SK-N-SH treated with all-trans-retinoic acid at 6 μM for 48 hours (cell line): ENCODE data around the gene CLSTN2.

Experiments
- ATAC-seq: fragments of 200-7000 bp; cut with Tn5 transposase; 3 replicates; pipeline ENCODE4 v1.9.1; 2020; ENCODE audit warnings: mild to moderate bottlenecking, moderate library complexity
- ARNTL ChIP-seq: fragments of 450-650 bp; formaldehyde crosslinking; IDR thresholded peaks from 2 replicates; pipeline ENCODE4 v1.5.0; 2020; ENCODE audit warnings: low read depth, mild to moderate bottlenecking, moderate library complexity, borderline replicate concordance
- BACH2 ChIP-seq: fragments of 250-450 bp; sonication (Bioruptor Pico); IDR thresholded peaks from 2 replicates; pipeline ENCODE4 v1.9.0; 2021; ENCODE audit warnings: mild to moderate bottlenecking, borderline replicate concordance
- CSDC2 ChIP-seq: fragments of 250-450 bp; sonication (Bioruptor Pico); IDR thresholded peaks from 2 replicates; pipeline ENCODE4 v1.5.0; 2020; ENCODE audit warnings: mild to moderate bottlenecking, moderate library complexity
- ESRRG ChIP-seq: fragments of 250-450 bp; sonication (Bioruptor Pico); IDR thresholded peaks from 2 replicates; pipeline ENCODE4 v1.6.1; 2021; ENCODE audit warnings: mild to moderate bottlenecking
- ISL1 ChIP-seq: fragments of 250-450 bp; sonication (Bioruptor Pico); IDR thresholded peaks from 2 replicates; pipeline ENCODE4 v2.1.2; 2022; ENCODE audit warnings: mild to moderate bottlenecking, moderate library complexity
- OSR1 ChIP-seq: fragments of 250-450 bp; sonication (Bioruptor Pico); IDR thresholded peaks from 2 replicates; pipeline ENCODE4 v1.8.0; 2022; ENCODE audit warnings: moderate library complexity, mild to moderate bottlenecking, inconsistent platforms
- PPARA ChIP-seq: fragments of 250-450 bp; sonication (Bioruptor Pico); IDR thresholded peaks from 2 replicates; pipeline ENCODE4 v1.5.0; 2020; ENCODE audit warnings: mild to moderate bottlenecking, borderline replicate concordance
- RARB ChIP-seq: fragments of 250-450 bp; sonication (Bioruptor Pico); IDR thresholded peaks from 2 replicates; pipeline ENCODE4 v1.8.0; 2021; ENCODE audit warnings: mild to moderate bottlenecking, moderate library complexity
- SNAI2 ChIP-seq: fragments of 250-450 bp; sonication (Bioruptor Pico); IDR thresholded peaks from 2 replicates; pipeline ENCODE4 v1.5.0; 2020; ENCODE audit warnings: mild to moderate bottlenecking, moderate library complexity
- TCF4 ChIP-seq: fragments of 250-450 bp; sonication (Bioruptor Pico); IDR thresholded peaks from 2 replicates; pipeline ENCODE4 v1.8.0; 2021; ENCODE audit warnings: mild to moderate bottlenecking, moderate library complexity, borderline replicate concordance
- TOX ChIP-seq: fragments of 250-450 bp; sonication (Bioruptor Pico); IDR thresholded peaks from 2 replicates; pipeline ENCODE4 v1.8.0; 2021; ENCODE audit warnings: mild to moderate bottlenecking, moderate library complexity, borderline replicate concordance
- TSHZ2 ChIP-seq: fragments of 250-450 bp; sonication (Bioruptor Pico); IDR thresholded peaks from 2 replicates; pipeline ENCODE4 v1.5.0; 2020; ENCODE audit warnings: mild to moderate bottlenecking, moderate library complexity
- ZC3H10 ChIP-seq: fragments of 250-450 bp; sonication (Bioruptor Pico); IDR thresholded peaks from 2 replicates; pipeline ENCODE4 v1.5.1; 2021; ENCODE audit warnings: mild to moderate bottlenecking, moderate library complexity
- ZFP30 ChIP-seq: fragments of 450-650 bp; formaldehyde crosslinking; IDR thresholded peaks from 2 replicates; pipeline ENCODE4 v1.5.0; 2022; ENCODE audit warnings: mild to moderate bottlenecking, moderate library complexity
- ZNF565 ChIP-seq: fragments of 450-650 bp; formaldehyde crosslinking; conservative IDR thresholded peaks from 2 replicates; pipeline ENCODE4 v1.5.0; 2020; ENCODE audit warnings: low read depth, mild to moderate bottlenecking, moderate library complexity
- ZNF8 ChIP-seq: fragments of 450-650 bp; formaldehyde crosslinking; IDR thresholded peaks from 2 replicates; pipeline ENCODE4 v1.5.0; 2020; ENCODE audit warnings: mild to moderate bottlenecking, moderate library complexity
- TF ChIP-seq, protein P1 (sequence below): fragments of 250-450 bp; sonication (Bioruptor Pico); IDR thresholded peaks from 2 replicates; pipeline ENCODE4 v1.8.0; 2020; ENCODE audit warnings: mild to moderate bottlenecking, moderate library complexity, borderline replicate concordance
- TF ChIP-seq, protein P2 (sequence below): fragments of 250-450 bp; sonication (Bioruptor Pico); IDR thresholded peaks from 2 replicates; pipeline ENCODE4 v1.5.1; 2021; ENCODE audit warnings: mild to moderate bottlenecking, moderate library complexity
- TF ChIP-seq, protein P3 (sequence below): fragments of 250-450 bp; sonication (Bioruptor Pico); IDR thresholded peaks from 2 replicates; pipeline ENCODE4 v1.8.0; 2021; ENCODE audit warnings: low read depth, mild to moderate bottlenecking, moderate library complexity, borderline replicate concordance
- TF ChIP-seq, protein P4 (sequence below): fragments of 250-450 bp; sonication (Bioruptor Pico); IDR thresholded peaks from 2 replicates; pipeline ENCODE4 v1.5.1; 2020; ENCODE audit warnings: low read depth, mild to moderate bottlenecking, moderate library complexity

Gene CLSTN2

GRCh38 chr3:140097874-140098635, 163.1 kb downstream of the CLSTN2 start (continued):
- no peak for TF ChIP-seq TSHZ2
- no peak for TF ChIP-seq PPARA (CRISPR knock-in tag)
- no peak for TF ChIP-seq BACH2 (CRISPR knock-in tag)
- TF ChIP-seq, protein P1, sequence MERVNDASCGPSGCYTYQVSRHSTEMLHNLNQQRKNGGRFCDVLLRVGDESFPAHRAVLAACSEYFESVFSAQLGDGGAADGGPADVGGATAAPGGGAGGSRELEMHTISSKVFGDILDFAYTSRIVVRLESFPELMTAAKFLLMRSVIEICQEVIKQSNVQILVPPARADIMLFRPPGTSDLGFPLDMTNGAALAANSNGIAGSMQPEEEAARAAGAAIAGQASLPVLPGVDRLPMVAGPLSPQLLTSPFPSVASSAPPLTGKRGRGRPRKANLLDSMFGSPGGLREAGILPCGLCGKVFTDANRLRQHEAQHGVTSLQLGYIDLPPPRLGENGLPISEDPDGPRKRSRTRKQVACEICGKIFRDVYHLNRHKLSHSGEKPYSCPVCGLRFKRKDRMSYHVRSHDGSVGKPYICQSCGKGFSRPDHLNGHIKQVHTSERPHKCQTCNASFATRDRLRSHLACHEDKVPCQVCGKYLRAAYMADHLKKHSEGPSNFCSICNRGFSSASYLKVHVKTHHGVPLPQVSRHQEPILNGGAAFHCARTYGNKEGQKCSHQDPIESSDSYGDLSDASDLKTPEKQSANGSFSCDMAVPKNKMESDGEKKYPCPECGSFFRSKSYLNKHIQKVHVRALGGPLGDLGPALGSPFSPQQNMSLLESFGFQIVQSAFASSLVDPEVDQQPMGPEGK (CRISPR knock-in tag): no peak
- no peak for TF ChIP-seq ESRRG (CRISPR knock-in tag)
- TF ChIP-seq, protein P2, sequence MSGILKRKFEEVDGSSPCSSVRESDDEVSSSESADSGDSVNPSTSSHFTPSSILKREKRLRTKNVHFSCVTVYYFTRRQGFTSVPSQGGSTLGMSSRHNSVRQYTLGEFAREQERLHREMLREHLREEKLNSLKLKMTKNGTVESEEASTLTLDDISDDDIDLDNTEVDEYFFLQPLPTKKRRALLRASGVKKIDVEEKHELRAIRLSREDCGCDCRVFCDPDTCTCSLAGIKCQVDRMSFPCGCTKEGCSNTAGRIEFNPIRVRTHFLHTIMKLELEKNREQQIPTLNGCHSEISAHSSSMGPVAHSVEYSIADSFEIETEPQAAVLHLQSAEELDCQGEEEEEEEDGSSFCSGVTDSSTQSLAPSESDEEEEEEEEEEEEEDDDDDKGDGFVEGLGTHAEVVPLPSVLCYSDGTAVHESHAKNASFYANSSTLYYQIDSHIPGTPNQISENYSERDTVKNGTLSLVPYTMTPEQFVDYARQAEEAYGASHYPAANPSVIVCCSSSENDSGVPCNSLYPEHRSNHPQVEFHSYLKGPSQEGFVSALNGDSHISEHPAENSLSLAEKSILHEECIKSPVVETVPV (CRISPR knock-in tag): no peak
- TF ChIP-seq ZNF8: no peak
- TF ChIP-seq ISL1: no peak
- no peak for TF ChIP-seq ZNF565
- TF ChIP-seq OSR1: no peak
- TF ChIP-seq ZC3H10 (CRISPR knock-in tag): no peak

- TF ChIP-seq, protein P3, sequence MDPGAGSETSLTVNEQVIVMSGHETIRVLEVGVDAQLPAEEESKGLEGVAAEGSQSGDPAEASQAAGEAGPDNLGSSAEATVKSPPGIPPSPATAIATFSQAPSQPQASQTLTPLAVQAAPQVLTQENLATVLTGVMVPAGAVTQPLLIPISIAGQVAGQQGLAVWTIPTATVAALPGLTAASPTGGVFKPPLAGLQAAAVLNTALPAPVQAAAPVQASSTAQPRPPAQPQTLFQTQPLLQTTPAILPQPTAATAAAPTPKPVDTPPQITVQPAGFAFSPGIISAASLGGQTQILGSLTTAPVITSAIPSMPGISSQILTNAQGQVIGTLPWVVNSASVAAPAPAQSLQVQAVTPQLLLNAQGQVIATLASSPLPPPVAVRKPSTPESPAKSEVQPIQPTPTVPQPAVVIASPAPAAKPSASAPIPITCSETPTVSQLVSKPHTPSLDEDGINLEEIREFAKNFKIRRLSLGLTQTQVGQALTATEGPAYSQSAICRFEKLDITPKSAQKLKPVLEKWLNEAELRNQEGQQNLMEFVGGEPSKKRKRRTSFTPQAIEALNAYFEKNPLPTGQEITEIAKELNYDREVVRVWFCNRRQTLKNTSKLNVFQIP (CRISPR knock-in tag): no peak
- TF ChIP-seq ZFP30 (CRISPR knock-in tag) (no peak), ZC3H10 (CRISPR knock-in tag) (no peak), TSHZ2 (no peak), RARB (CRISPR knock-in tag) (no peak), ISL1 (no peak), PPARA (CRISPR knock-in tag) (no peak), TOX (no peak), SNAI2 (no peak), OSR1 (no peak), ARNTL (CRISPR knock-in tag) (no peak), ESRRG (CRISPR knock-in tag) (no peak), CSDC2 (CRISPR knock-in tag) (no peak), TCF4 (CRISPR knock-in tag) (no peak), ZNF8 (no peak), BACH2 (CRISPR knock-in tag) (no peak)
- TF ChIP-seq, protein P2 (CRISPR knock-in tag): no peak
- TF ChIP-seq, protein P4, sequence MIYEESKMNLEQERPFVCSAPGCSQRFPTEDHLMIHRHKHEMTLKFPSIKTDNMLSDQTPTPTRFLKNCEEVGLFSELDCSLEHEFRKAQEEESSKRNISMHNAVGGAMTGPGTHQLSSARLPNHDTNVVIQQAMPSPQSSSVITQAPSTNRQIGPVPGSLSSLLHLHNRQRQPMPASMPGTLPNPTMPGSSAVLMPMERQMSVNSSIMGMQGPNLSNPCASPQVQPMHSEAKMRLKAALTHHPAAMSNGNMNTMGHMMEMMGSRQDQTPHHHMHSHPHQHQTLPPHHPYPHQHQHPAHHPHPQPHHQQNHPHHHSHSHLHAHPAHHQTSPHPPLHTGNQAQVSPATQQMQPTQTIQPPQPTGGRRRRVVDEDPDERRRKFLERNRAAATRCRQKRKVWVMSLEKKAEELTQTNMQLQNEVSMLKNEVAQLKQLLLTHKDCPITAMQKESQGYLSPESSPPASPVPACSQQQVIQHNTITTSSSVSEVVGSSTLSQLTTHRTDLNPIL (CRISPR knock-in tag): no peak
- no peak for ATAC-seq
These were observed 165.5 kb downstream of the CLSTN2 start for GRCh38 chr3:140100479-140100878.
